ENCODE measurements around the gene HTR1E.

HTR1E gene

GRCh38 chr6:86936834-86937218, 502 bp upstream of the HTR1E start:
- no peak overlapping the region for H3K4me3 ChIP-seq (replicated peaks in 1 of 2; ENCODE audit: low read depth in 2 of 2, low read length in 2 of 2)
- TF ChIP-seq CTCF (IDR thresholded peaks at IDR 0.05; ENCODE audit: low read depth, low read length) = no peak
- no peak for DNase-seq (ENCODE audit: low read depth in 2 of 2)

- no peak for DNase-seq (ENCODE audit: low read depth in 2 of 2)
- no peak overlapping the region for H3K4me3 ChIP-seq (replicated peaks in 1 of 2; ENCODE audit: low read depth in 2 of 2, low read length in 2 of 2)
- TF ChIP-seq CTCF (IDR thresholded peaks at IDR 0.05; ENCODE audit: low read depth, low read length) = no peak
Measured at GRCh38 chr6:86938814-86939213, 1.5 kb downstream of the HTR1E start.

- DNase-seq (ENCODE audit: low read depth in 2 of 2) = no peak
- H3K4me3 ChIP-seq (replicated peaks in 1 of 2; ENCODE audit: low read depth in 2 of 2, low read length in 2 of 2) = no peak overlapping the region
- TF ChIP-seq CTCF (IDR thresholded peaks at IDR 0.05; ENCODE audit: low read depth, low read length) = no peak
Measured at GRCh38 chr6:86941461-86941860, 4.1 kb downstream of the HTR1E start.

GRCh38 chr6:86942769-86943516, 5.6 kb downstream of the HTR1E start:
- H3K4me3 ChIP-seq (replicated peaks in 1 of 2; ENCODE audit: low read depth in 2 of 2, low read length in 2 of 2) = no peak overlapping the region
- TF ChIP-seq CTCF (IDR thresholded peaks at IDR 0.05; ENCODE audit: low read depth, low read length) = no peak
- DNase-seq (ENCODE audit: low read depth in 2 of 2) = no peak

GRCh38 chr6:86943819-86944407, 6.6 kb downstream of the HTR1E start:
- TF ChIP-seq CTCF (IDR thresholded peaks at IDR 0.05; ENCODE audit: low read depth, low read length) = no peak
- no peak overlapping the region for H3K4me3 ChIP-seq (replicated peaks in 1 of 2; ENCODE audit: low read depth in 2 of 2, low read length in 2 of 2)
- no peak for DNase-seq (ENCODE audit: low read depth in 2 of 2)

- TF ChIP-seq CTCF (IDR thresholded peaks at IDR 0.05; ENCODE audit: low read depth, low read length) = no peak
- H3K4me3 ChIP-seq (replicated peaks in 1 of 2; ENCODE audit: low read depth in 2 of 2, low read length in 2 of 2) = no peak overlapping the region
- DNase-seq (ENCODE audit: low read depth in 2 of 2) = no peak
Measured at GRCh38 chr6:86949771-86950170, 12.4 kb downstream of the HTR1E start.
